Measurements from ENCODE around the gene BACH1. TPM values are rescaled to one million over a fixed set of nuclear protein-coding genes. Genes with fewer than 3 reads are reported as not detected.

Gene BACH1
- total and polyA plus RNA-seq, 10 of the 15 experiments (the other 5 are each of a cell fraction or from before 2014, with no cell fraction given) = 3.2 to 25.7 (median 10.5) TPM

- ChIA-PET SMC1A (ENCODE audit: uncharacterized antibody, unreplicated experiment) (no interaction called here), RAD21 (ENCODE audit: unreplicated experiment) (interaction anchor here (1.6 kb wide), 1 partner anchor 65 kb away, joined by 3 read pairs; no protein-coding TSS in a partner anchor), POLR2A (no interaction called here), CTCF (interaction anchor here (0.6 to 16.5 kb wide), 4 partner anchors 68 to 277 kb away, joined by 3 to 235 read pairs (median 3); no protein-coding TSS in a partner anchor)
- Histone ChIP-seq H4K20me1 (ENCODE audit: control insufficient read depth, insufficient read depth) (no peaks in the 10 kb centered on the region), H3K9me3 (replicated peaks; ENCODE audit: control insufficient read depth, insufficient read depth, low read length) (no peaks in the 10 kb centered on the region; the same call in 1 of the 3 replicates), H3K27me3 (replicated peaks in 1 of 2; ENCODE audit: control insufficient read depth in 2 of 2, insufficient read depth in 2 of 2, low read length in 1 of 2) (no peaks in the 10 kb centered on the region), H3K4me3 (no peak overlapping the region), H3K79me2 (ENCODE audit: control insufficient read depth, insufficient read depth, low read length) (no peaks in the 10 kb centered on the region), H3K36me3 (ENCODE audit: control insufficient read depth in 2 of 2, insufficient read depth in 2 of 2, low read length in 1 of 2) (peaks cover 0 to 4% of the 10 kb centered on the region in 2 experiments; a peak in 2 of 4 replicates), H3K27ac (ENCODE audit: control insufficient read depth, insufficient read depth) (no peak overlapping the region), H3K9ac (ENCODE audit: control insufficient read depth, insufficient read depth, low read length) (no peak overlapping the region), H2AFZ (ENCODE audit: control insufficient read depth, low read depth, low read length) (no peak overlapping the region), H3K4me1 (ENCODE audit: control insufficient read depth, insufficient read depth, low read length) (no peaks in the 10 kb centered on the region), H3K4me2 (ENCODE audit: control insufficient read depth, insufficient read depth) (no peak overlapping the region)
- in situ Hi-C loops (cut with MboI) = no loop called here
- 78% methylated on average over 2 of the region's 2 CpGs for WGBS (ENCODE audit: insufficient coverage, insufficient replicate concordance, low lambda C conversion rate, missing lambda C conversion rate)
- no peak for FAIRE-seq
- intact Hi-C loops (cut with micrococcal nuclease; ENCODE audit: unreplicated experiment) = no loop called here
- no TSS peak for BruUV-seq (replicated peaks)
- no peak for ATAC-seq
- no peak for DNase-seq (ENCODE audit: low read depth, low spot score)
- TF ChIP-seq REST (IDR thresholded peaks at IDR 0.05; ENCODE audit: low read depth, low read length) (no peak), HDAC2 (IDR thresholded peaks at IDR 0.05) (no peak), SMAD1 (IDR thresholded peaks at IDR 0.05; ENCODE audit: low read depth, partially characterized antibody) (no peak), JUNB (IDR thresholded peaks at IDR 0.05) (no peak), BMI1 (IDR thresholded peaks at IDR 0.05; ENCODE audit: borderline replicate concordance) (no peak), ZBTB40 (IDR thresholded peaks at IDR 0.05; ENCODE audit: borderline replicate concordance) (no peak), SUPT20H (IDR thresholded peaks at IDR 0.05; ENCODE audit: borderline replicate concordance, control insufficient read depth, low read depth, low read length) (no peak), PBX3 (IDR thresholded peaks at IDR 0.05; ENCODE audit: insufficient replicate concordance, low read depth, low read length) (no peak), IKZF1 (conservative IDR thresholded peaks at IDR 0.05) (no peak), NFYB (IDR thresholded peaks at IDR 0.05; ENCODE audit: insufficient read depth, low read depth, low read length) (no peak), SPI1 (IDR thresholded peaks at IDR 0.05; ENCODE audit: borderline replicate concordance, insufficient read depth, low read depth, low read length) (no peak), NFXL1 (IDR thresholded peaks at IDR 0.05; ENCODE audit: borderline replicate concordance) (no peak), PML (IDR thresholded peaks at IDR 0.05; ENCODE audit: low read length) (no peak)
Observed at GRCh38 chr21:29367335-29367734, 68.6 kb downstream of the BACH1 start.

Data from GM12878 (cell line).